ENCODE data around the gene PIRT.

DNA sequence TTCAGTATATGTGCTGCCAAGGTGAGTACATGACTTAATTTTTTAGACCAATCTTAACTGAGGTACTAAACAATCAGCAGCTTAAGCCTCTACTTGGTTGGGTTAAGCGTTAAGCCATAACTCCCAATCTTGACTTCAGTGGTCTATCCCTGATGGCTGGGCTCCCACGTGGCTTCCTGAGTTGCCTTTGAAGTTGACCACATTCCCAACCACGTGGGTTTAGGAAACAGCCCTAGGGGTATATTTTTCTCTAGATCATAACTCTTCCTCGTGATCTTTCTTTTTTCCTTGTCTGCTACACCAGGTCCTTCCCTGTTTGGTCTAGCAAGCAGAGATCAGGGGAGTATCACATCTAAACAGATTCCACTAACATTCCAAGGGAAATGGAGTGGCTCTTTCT, 20.1 kb upstream of the PIRT start:
- TF ChIP-seq, protein P1, sequence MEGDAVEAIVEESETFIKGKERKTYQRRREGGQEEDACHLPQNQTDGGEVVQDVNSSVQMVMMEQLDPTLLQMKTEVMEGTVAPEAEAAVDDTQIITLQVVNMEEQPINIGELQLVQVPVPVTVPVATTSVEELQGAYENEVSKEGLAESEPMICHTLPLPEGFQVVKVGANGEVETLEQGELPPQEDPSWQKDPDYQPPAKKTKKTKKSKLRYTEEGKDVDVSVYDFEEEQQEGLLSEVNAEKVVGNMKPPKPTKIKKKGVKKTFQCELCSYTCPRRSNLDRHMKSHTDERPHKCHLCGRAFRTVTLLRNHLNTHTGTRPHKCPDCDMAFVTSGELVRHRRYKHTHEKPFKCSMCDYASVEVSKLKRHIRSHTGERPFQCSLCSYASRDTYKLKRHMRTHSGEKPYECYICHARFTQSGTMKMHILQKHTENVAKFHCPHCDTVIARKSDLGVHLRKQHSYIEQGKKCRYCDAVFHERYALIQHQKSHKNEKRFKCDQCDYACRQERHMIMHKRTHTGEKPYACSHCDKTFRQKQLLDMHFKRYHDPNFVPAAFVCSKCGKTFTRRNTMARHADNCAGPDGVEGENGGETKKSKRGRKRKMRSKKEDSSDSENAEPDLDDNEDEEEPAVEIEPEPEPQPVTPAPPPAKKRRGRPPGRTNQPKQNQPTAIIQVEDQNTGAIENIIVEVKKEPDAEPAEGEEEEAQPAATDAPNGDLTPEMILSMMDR (IDR thresholded peaks at IDR 0.05), result no peak
- no peak for TF ChIP-seq POLR2A (IDR thresholded peaks at IDR 0.05)
